MM.1S (cell line): Measurements from ENCODE around the gene KCNT1.

ENCODE experiments used
- CTCF ChIP-seq: fragments of 300-600 bp; sonication (generic); IDR thresholded peaks from 2 replicates; pipeline ENCODE4 v1.5.1; 2016; ENCODE audit warnings: antibody characterized with exemption, low read length, mixed read lengths
- EZH2phosphoT487 ChIP-seq: fragments of 300-600 bp; sonication (generic); IDR thresholded peaks from 2 replicates; pipeline ENCODE4 v1.6.1; 2018; ENCODE audit warnings: antibody characterized with exemption, low read length

GRCh38 chr9:135661816-135662560 is 40.0 kb upstream of the KCNT1 start:
- TF ChIP-seq EZH2phosphoT487 (no peak), CTCF (no peak)
